ENCODE data around the gene TRA2A. TPM values are rescaled to one million over a fixed set of nuclear protein-coding genes. Genes with fewer than 3 reads are reported as not detected.
A peak's percentile ranks its signal among the peaks of the same experiment; 100 is the strongest.

The TRA2A gene
- polyA plus RNA-seq, 1 experiment: 29.3 TPM

GRCh38 chr7:23468526-23469149, 63.1 kb downstream of the TRA2A start:
- POLR2A ChIA-PET: no interaction called here
- DNase-seq (ENCODE audit: low read depth): no peak
- peak overlapping the region; percentile 49 for H3K4me3 ChIP-seq (ENCODE audit: low read depth, low read length)
- peaks cover 23% of the 10 kb centered on the region for H3K27me3 ChIP-seq (ENCODE audit: control insufficient read depth, insufficient read depth, low read length)
- CTCF ChIA-PET: interaction anchor here (0.8 to 1.2 kb wide), 2 partner anchors 65 to 111 kb away, joined by 3 to 5 read pairs; no protein-coding TSS in a partner anchor
- no peaks in the 10 kb centered on the region for H3K36me3 ChIP-seq (ENCODE audit: control insufficient read depth, insufficient read depth, low read length)
- TF ChIP-seq CTCF (IDR thresholded peaks at IDR 0.05; ENCODE audit: insufficient read depth, low read depth, low read length): no peak

GRCh38 chr7:23467806-23468525, 63.8 kb downstream of the TRA2A start:
- peaks cover 20% of the 10 kb centered on the region for H3K27me3 ChIP-seq (ENCODE audit: control insufficient read depth, insufficient read depth, low read length)
- H3K4me3 ChIP-seq (ENCODE audit: low read depth, low read length): peak overlapping the region; percentile 49
- ChIA-PET POLR2A (no interaction called here), CTCF (interaction anchor here (0.8 to 1.2 kb wide), 2 partner anchors 64 to 110 kb away, joined by 3 to 5 read pairs; no protein-coding TSS in a partner anchor)
- TF ChIP-seq CTCF (IDR thresholded peaks at IDR 0.05; ENCODE audit: insufficient read depth, low read depth, low read length): no peak
- no peaks in the 10 kb centered on the region for H3K36me3 ChIP-seq (ENCODE audit: control insufficient read depth, insufficient read depth, low read length)
- no peak for DNase-seq (ENCODE audit: low read depth)

GRCh38 chr7:23467291-23467805, 64.4 kb downstream of the TRA2A start:
- ChIA-PET POLR2A (no interaction called here), CTCF (interaction anchor here (1.2 kb wide), 1 partner anchor 109 kb away, joined by 5 read pairs; no protein-coding TSS in a partner anchor)
- DNase-seq (ENCODE audit: low read depth): no peak
- H3K36me3 ChIP-seq (ENCODE audit: control insufficient read depth, insufficient read depth, low read length): no peaks in the 10 kb centered on the region
- peaks cover 20% of the 10 kb centered on the region for H3K27me3 ChIP-seq (ENCODE audit: control insufficient read depth, insufficient read depth, low read length)
- TF ChIP-seq CTCF (IDR thresholded peaks at IDR 0.05; ENCODE audit: insufficient read depth, low read depth, low read length): no peak
- H3K4me3 ChIP-seq (ENCODE audit: low read depth, low read length): peak overlapping the region; percentile 49

GRCh38 chr7:23462846-23463245, 68.9 kb downstream of the TRA2A start:
- CTCF ChIA-PET: interaction anchor here (0.6 to 3.3 kb wide), 11 partner anchors 10 to 196 kb away, joined by 3 to 14 read pairs (median 3); no protein-coding TSS in a partner anchor
- Histone ChIP-seq H3K27me3 (ENCODE audit: control insufficient read depth, insufficient read depth, low read length) (peaks cover 12% of the 10 kb centered on the region), H3K36me3 (ENCODE audit: control insufficient read depth, insufficient read depth, low read length) (no peaks in the 10 kb centered on the region), H3K4me3 (ENCODE audit: low read depth, low read length) (no peak overlapping the region)
- peak; percentile 39 for TF ChIP-seq CTCF (IDR thresholded peaks at IDR 0.05; ENCODE audit: insufficient read depth, low read depth, low read length)
- POLR2A ChIA-PET: no interaction called here
- no peak for DNase-seq (ENCODE audit: low read depth)

GRCh38 chr7:23458044-23458443, 73.7 kb downstream of the TRA2A start:
- ChIA-PET CTCF (interaction anchor here (1.2 kb wide), 1 partner anchor 180 kb away, joined by 3 read pairs; no protein-coding TSS in a partner anchor), POLR2A (no interaction called here)
- Histone ChIP-seq H3K4me3 (ENCODE audit: low read depth, low read length) (no peak overlapping the region), H3K36me3 (ENCODE audit: control insufficient read depth, insufficient read depth, low read length) (no peaks in the 10 kb centered on the region), H3K27me3 (ENCODE audit: control insufficient read depth, insufficient read depth, low read length) (no peaks in the 10 kb centered on the region)
- TF ChIP-seq CTCF (IDR thresholded peaks at IDR 0.05; ENCODE audit: insufficient read depth, low read depth, low read length): no peak
- no peak for DNase-seq (ENCODE audit: low read depth)
